Esophagus mucosa (tissue), 1 donor: ENCODE data around the gene CCDC102B. TPM values are rescaled to one million over a fixed set of nuclear protein-coding genes. Genes with fewer than 3 reads are reported as not detected.
"Not testable (repeated sequence)": the region's sequence is repeated elsewhere in the genome, so short reads cannot be mapped to it uniquely, and the experiment has no call there.

ENCODE experiments used
- ATAC-seq: fragments of 200-7000 bp; cut with Tn5 transposase; one replicate; pipeline ENCODE4 v1.9.1; 2020
- total RNA-seq: library from RNA; stranded (reverse); gene quantifications from one replicate; pipeline ENCODE4 v1.2.4, GENCODE V29; 2023
- donor health status: DM: yes; HTN: yes; CAD: no.

Gene CCDC102B
- total RNA-seq, 1 donor from 2014 or later: 1.2 TPM

DNA sequence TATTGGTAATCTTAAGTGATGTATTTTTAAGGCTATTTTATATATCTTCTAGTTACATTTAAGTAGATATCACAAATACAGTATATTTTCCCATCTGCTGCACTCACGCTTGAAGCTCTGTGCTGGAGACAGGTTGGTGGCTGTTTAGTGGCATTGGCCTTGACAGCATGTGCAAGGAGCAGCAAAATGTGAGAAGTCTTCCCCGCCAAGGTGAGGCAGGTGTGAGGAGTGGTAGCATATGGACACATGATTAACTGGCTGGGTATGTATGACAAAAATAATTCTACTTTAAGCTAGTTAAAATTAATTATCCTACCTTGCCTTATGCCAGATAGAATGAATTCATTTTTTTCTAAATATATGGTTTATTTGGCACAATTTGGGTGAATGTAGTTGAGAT, 117.2 kb downstream of the CCDC102B start:
- ATAC-seq: no peak

DNA sequence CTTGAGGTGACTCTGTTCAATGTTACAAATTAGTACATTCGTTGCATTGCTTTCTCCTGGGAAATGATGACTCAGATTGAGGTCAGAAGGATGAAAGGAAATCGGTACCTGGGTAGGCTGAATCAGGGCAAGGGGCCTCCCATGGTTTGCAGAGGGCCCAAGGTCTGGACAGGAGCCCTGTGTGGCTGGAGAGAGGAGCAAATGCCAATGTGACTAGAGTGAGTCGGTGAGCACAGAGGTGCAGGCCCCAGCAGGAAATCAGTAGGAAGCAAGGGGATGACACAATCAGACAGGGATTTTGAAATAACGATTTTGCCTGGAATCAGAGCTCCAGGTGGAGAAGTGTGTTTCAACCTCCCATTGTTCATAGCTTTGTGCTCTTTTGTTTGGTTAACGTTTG, 118.9 kb downstream of the CCDC102B start:
- peak; percentile 45 for ATAC-seq

DNA sequence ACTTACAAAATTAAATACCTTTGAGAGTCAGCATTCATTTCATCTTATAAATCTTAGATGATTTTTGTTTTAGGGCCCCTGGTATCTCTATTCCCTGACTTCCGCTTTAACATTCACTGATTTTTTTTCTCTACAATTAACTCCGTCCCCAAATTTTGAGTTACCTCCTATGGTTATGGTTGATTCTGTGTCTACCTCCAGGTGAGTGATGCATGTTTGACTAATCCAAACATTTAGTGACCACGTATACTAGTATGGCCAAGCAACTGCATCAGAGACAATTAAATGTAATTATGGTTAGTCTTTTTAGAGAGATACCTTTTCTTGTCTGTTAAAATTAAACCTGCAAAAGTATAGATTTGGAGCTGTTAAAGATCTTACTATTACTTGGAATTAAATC, 120.3 kb downstream of the CCDC102B start:
- ATAC-seq: no peak

DNA sequence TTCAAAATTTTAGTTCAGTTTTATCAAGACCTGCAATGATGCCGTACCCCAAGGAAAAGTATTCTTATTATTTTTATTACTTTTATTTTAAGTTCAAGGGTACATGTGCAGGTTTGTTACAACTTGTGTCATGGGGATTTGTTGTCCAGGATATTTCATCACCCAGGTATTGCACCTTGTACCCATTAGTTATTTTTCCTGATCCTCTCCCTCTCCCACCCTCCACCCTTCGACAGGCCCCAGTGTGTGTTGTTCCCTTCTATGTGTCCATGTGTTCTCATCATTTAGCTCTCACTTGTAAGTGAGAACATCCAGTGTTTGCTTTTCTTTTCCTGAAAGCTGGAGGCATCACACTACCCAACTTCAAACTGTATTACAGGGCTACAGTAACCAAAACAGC, 122.0 kb downstream of the CCDC102B start:
- no peak for ATAC-seq

DNA sequence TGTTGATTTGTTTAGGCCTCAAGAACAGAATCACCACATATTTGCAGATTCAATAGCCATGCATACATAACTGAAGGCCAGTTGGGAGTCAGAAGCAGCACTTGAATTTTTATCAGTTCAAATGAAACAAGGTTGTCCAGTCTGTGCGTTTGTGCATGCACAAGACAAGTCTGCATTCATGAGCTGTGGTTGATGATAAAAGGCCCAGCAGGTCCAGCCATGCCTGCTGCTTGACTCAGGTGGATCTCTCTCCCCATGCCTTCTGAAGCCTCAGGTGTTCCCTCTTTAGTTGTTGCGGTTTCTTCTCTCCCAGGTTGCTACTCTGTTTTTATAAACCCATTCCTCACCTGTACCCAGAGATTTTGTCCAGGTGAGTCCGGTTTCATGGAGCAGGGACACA, 124.5 kb downstream of the CCDC102B start:
- peak; percentile 33 for ATAC-seq

DNA sequence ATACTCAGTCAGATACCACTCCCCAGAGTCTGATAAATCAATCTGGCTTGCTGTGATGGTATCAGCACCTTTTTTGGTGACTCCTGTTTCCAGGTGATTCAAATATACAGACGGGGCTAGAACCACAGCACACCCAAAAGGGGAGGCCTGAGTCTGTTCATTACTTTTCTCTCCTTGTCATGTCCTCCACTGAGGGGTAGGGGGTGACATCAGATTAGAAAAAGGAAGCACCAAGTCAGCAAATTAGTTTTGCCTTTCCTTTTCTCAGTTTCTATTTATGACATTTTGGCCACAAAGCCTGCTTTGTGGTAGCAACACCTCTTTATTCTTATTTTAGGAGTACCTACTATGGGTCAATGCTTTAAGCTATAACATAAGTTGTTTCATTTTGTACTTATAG, 127.4 kb downstream of the CCDC102B start:
- ATAC-seq: no peak

DNA sequence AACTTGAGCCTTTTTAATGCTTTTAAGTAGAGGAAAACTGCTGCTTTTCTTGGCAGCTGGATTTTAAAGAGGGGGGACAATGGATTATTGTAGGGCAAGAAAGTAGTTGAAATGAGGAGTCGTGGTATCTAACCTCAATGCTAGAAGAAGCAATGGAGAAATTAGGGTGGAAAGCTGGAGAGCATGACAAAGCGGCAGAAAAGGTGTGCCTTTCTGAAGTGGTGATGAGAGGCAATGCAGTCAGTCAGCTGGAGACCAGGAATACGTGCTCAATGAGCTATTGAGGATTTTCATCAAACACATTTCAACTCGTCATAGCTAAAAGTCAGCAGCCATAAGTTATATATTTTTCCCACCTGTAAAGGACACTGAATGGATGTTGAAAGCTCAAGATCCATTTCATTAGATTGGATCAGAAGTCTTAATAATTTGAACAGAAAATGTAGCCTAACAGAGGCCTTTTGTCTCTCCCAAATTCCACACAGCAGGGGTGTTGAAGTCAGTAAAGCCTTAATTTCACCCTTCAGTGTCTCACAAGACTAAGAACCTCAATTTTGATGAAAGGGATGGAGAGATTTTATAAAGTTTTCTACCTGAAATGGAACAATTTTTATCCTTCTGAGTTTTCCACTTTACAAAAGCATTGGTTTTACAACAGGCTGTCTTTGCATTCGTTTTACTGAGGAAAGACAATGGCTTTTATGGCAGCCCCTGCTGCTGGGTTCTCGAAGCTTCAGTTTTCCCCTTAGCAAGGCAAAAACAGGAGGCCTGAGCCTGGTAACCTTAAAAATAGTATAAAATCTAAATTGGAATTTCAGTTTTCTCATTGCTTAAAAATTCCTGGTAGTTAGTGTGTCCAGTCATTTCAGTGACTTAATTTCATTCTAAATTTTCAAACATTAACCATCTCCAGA, 131.1 kb downstream of the CCDC102B start:
- ATAC-seq: no peak

DNA sequence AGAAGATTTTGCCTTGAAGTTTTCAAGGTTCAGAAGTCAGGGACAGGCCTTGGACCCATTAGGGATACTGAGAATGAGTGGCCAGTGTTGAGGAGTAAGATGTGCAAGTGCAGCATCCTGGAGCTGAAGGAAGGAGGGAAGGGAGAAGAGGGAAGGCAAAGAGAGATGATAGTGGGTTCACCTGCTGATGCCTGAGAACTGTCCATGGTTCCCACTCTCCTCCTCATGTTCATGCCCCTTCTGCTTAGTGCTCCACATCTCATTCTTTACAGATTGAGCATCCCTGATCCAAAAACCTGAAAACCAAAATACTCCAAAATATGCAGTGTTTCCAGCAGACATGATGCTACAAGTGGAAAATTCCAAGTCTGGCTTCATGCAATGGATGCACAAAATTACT, 137.8 kb downstream of the CCDC102B start:
- no peak for ATAC-seq

DNA sequence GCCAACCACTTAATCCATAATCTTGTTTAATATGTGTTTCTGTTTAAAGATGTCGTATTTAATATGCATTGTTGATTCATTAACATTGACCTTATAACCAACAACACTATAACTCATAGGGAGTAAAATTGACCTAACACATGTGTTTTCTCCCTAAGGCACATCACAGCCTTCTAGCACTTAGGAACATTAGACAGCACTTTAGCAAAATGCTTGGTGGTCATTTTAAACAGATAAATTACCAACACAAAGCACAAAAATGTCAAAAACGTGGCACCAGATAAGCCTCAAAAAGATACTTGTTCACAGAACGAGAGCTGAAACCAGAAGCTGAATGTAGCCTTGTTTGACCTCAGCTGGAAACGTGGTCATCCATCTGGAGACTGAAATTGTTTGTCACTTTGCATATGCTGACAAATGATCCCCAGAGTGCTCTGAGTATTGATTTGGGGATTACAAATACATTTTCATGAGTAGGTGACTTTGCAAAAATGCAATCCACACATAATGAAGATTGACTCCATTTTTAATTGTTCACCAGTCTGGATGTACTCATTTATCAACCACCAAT, 139.2 kb downstream of the CCDC102B start:
- no peak for ATAC-seq

DNA sequence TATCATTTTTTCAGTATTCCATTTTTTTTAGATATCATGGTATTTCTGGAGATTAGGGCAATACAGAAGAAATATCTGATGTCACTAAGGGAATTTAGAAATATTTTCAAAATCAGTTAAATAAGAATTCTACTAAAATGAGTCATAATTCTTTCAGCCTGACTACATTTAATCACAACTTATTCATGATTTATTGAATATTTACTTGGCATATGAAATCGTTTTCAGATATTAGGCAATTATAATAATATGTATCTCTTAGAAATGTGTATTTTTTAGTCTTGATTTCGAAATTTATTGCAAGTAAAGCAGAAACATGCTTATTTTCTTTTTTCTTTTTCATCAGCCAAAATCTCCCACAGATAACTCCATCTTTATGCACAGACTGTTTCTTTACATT, 142.2 kb downstream of the CCDC102B start:
- no peak for ATAC-seq

DNA sequence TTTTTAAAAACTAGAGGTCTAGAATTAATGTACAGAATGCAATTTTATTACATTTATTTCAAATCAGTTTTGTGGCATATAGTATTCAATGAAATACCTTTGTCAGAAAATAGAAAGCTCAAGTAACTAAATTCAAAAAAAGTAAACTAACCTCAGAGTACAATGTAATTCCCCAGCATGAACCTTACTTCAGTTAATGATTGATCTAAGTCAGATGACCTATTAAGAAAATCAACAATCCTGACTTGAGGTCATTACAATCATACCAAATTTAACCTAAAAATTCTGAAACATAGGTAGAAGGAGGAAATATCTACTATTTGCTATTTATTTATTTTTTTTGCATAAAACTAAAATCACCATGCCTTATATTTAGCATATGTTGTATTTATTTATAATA, 142.9 kb downstream of the CCDC102B start:
- ATAC-seq: no peak

DNA sequence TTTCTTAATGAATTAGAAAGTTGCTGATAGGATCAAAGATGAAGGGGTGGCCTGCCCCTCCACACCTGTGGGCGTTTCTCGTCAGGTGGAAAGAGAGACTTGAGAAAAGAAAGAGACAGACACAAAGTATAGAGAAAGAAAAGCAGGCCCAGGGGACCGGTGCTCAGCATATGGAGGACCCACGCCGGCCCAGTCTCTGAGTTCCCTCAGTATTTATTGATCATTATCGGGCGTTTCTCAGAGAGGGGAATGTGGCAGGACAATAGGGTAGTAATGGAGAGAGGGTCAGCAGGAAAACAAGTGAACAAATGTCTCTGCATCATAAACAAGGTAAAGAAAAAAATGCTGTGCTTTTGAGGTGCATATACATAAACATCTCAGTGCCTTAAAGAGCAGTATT, 144.3 kb downstream of the CCDC102B start:
- no peak for ATAC-seq

DNA sequence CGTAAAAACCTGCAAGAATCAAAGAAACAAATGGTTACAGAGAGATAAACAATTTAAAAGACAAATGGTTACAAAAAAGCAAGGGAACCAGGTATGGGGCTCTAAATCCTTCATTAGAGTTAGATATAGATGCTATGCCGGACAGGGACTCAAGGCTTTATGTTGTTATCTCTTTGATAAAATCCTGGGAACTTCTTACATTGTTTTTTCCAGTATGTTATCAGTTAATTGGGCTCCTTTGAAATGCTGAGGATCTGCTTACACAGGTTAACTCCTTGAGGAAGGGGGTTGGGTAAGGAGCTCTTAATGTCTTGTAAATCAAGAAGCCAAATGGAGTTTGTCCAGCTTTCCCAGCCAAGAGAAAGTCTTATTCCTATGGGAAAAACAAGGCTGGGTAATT, 146.0 kb downstream of the CCDC102B start:
- ATAC-seq: not testable (repeated sequence)

DNA sequence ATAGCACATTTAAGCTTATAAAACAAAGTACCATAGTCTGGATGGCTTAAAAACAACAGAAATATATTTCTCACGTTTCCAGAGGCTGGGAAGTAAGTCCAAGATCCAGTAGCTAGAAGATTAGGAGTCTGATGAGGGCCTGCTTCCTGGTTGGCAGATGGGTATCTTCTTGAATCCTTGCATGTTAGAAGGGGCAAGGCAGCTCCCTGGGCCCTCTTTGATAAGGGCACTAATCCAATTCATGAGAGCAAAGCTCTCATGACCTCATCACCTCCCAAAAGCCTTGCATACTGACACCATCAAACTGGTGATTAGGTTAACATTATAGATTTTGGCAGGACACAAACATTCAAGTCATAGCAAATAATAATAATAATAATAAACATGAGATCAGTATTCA, 146.4 kb downstream of the CCDC102B start:
- no peak for ATAC-seq

DNA sequence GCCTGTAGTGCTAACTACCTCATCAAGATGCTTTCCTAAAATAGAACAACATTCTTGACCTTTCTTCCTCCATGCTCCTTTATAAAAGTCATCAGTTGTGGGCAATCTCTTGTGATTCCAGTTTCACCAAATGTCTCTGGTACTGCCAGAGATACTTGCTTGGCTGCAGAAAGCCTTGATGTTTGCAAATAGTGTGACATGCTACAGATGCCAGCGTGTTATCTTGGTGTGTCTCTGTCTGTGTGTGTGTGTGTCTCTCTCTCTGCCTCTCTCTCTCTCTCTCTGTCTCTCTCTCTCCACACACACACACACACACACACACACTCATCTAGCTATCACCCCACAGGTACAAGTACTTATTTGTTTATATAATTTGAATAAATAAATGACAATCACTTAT, 146.9 kb downstream of the CCDC102B start:
- no peak for ATAC-seq

DNA sequence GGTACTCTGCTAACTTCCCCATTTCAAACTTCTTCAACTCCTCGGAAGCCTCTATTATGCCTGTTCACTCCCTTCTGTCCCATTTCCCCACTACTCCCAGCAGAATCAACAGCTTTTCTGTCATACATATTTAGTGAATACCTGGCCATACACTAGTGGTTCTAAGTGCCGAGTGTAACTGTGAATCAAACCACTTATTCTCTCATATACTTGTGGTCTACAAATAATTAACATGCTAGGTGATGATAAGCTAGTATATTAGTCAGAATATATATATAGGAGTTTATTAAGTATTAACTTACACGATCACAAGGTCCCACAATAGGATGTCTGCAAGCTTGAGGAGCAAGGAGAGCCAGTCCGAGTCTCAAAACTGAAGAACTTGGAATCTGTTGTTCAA, 150.7 kb downstream of the CCDC102B start:
- ATAC-seq: no peak

DNA sequence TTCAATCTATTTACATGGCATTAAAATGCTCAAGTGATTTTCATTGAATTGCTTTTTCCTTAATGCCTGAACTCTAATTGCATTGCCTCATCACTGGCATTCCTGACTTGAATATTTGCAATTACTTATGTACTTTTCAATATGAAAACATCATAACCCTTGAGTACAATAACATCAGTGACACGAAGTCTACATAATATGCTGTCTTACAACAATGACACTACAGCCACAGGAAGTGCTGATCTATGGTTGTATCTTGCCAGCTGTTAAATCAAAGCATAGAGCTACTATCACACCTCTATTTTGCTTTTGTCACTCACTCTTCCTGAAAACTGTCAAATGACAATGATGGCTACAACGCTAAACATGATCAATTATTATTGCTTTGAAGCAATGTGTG, 156.9 kb downstream of the CCDC102B start:
- ATAC-seq: no peak

DNA sequence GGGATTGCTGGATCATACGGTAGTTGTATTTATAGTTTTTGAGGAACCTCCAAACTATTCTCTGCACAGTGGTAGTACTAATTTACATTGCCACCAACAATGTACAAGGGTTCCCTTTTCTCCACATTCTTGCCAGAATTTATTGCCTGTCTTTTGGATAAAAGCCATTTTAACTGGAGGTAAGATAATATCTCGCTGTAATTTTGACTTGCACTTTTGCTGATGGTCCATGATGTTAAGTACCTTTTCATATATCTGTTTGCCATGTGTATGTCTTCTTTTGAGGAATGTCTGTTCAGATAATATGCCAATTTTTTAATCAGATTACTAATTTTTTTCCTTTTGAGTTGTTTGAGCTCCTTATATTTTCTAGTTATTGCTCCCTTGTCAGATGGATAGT, 158.8 kb downstream of the CCDC102B start:
- ATAC-seq: no peak

DNA sequence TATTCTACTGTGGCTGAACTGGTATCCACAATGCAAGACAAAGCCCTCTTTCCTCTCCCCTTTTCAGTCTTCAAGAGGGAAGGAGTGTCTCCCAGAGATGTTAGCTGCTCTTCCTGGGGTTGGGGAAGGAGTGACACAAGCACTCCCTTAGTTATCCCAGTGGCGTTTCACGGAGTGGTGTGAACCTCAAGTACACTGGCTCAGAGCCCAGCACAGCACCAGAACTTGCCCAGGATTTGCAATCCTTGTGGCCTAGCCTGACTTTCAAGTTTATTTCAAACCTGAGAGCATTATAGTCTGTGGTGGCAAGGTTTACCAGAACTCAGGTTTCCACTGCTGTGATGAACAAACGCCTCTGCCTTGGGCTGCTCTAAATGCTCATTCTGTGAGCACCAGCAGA, 162.5 kb downstream of the CCDC102B start:
- ATAC-seq: peak; percentile 94

DNA sequence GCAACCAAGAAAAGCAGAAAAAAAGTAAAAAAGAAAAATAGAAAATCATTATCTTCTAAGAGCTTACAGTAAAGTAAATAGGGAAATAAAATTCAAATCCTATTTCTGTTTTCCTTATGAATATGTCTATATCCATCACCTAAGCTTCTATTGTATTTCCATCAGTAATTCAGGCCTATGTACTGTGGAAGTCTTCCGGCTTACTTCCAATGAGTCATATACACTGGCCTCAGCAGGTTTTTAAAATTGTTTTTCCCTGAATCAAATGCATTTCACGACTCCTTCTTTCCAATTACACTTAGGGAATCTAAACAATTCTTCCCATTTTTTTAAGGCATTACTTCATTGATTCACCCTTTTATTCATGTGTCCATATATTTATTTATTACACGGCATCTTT, 164.7 kb downstream of the CCDC102B start:
- ATAC-seq: peak; percentile 62

DNA sequence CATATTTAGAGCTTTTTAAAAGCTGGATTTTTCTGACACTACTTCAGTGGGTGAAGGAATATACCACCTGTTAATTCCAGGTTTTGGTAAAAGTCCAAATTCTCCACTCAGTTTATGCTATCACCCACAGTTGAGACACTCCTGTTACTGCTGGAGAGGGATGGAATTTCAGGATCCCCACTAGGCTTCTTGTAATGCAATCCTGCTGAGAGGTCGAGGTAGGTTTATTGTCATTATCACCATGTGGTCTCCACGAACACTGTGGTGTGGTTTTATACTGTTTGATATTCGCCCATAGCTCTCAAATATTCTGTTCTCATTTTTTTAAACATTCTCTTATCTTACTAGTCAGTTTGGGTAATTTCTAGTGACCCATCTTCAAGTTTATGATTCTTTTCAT, 167.9 kb downstream of the CCDC102B start:
- ATAC-seq: no peak

DNA sequence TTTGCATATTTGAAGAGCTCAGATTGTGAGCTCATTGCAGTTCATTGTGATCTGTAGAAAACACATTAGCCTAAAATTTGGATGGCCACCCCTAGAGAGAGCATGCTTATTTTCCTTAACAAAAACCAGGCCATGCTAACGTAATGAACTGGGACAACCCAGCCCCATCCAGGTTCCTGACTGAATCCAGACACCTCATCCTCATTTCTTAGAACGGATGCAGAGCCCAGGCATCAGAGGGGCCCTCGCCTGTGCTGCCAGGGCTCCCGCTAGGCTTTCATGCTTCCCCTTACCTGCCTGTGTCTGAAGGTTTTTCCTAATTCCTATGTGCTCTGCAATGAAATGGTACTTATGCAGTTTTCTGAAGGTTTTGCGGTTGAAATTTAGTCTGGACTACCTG, 171.1 kb downstream of the CCDC102B start:
- ATAC-seq: no peak

DNA sequence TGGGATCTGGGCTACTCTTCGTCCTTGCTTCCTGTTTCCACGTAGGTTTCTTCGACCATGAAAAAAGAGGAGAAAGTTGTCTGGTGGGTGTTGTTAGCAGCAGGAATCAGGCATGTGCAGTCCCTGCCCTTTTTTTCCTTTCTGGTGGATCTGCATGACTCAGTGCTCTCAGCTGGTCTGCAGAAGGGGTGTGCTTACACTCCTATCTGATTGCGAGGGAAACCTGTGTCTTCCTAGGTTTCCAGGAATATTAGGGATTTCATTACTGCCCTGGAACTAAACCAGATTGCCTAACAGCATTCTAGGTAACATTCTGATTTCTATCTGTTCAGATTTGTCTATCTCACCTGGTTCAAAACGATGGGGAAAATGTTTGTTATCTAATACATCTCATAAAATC, 174.3 kb downstream of the CCDC102B start:
- no peak for ATAC-seq

DNA sequence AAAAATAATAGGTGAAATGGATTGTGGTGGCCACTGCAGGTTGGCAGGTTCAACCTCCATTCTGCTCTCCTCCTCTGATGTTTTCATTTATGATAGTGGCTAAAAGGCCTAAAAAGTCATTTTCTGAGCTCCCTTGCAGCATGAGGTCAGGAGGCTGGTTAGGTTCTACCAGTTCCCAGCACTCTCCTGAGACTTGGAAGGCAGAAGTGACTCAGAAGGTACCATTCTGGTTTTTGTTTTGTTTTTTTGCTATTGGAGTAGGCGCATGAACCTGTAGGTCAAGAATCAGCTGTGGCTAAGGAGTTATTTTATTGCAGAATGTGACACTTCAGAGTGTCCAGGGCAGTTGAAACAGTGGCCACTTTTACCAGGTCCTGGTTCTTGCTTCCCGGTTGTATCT, 181.9 kb downstream of the CCDC102B start:
- ATAC-seq: no peak

DNA sequence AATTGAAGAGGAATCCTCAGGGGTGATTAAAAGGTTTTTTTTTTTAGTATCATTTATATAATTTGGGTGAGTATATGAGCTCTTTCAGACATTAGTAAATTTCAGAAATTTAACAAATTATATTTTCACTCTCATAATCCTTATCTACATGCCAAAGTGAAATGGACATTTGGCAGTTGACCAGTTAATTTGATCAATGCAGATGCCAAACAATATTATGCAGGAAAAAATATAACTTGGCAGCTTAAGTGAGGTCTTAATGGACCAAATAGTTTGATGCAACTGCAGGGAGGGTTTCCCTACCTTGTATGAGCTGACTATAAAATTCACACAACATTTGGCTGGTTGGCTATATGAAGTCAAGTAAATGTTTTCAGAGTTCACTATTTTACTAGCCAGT, 185.2 kb downstream of the CCDC102B start:
- ATAC-seq: no peak
